Testis (tissue), 3 donors: Measurements from ENCODE around the gene PAX7. TPM values are rescaled to one million over a fixed set of nuclear protein-coding genes. Genes with fewer than 3 reads are reported as not detected.

Source experiments
- DNase-seq: peaks from one replicate; pipeline ENCODE4 v3.0.0-alpha.2; 2019
- H3K27ac ChIP-seq, 2 donors: fragments of 200-600 bp; sonication (generic); one replicate each; pipeline ENCODE4 v1.5.1; 2019
- H3K27me3 ChIP-seq: fragments of 200-600 bp; sonication (generic); one replicate; pipeline ENCODE4 v1.5.1; 2019
- H3K36me3 ChIP-seq: fragments of 200-600 bp; sonication (generic); one replicate; pipeline ENCODE4 v1.5.1; 2017; ENCODE audit warnings: low read depth; ENCODE audit errors: missing control alignments
- H3K4me1 ChIP-seq: fragments of 200-600 bp; sonication (generic); one replicate; pipeline ENCODE4 v1.5.1; 2019
- H3K4me3 ChIP-seq, 2 donors: fragments of 200-600 bp; sonication (generic); one replicate each; pipeline ENCODE4 v1.5.1; 2017 to 2019
- H3K9me3 ChIP-seq: fragments of 200-600 bp; sonication (generic); one replicate; pipeline ENCODE4 v1.5.1; 2017
- POLR2A ChIP-seq: fragments of 450-650 bp; IDR thresholded peaks from one replicate; pipeline ENCODE4 v1.6.1; 2017; ENCODE audit warnings: antibody characterized with exemption, mild to moderate bottlenecking, moderate library complexity
- WGBS, 2 donors: methylation state at CpG; one replicate each; pipeline ENCODE4 v1.1.5; 2018; 5-methylcytosine and 5-hydroxymethylcytosine counted together
- intact Hi-C: fragments of 100-400 bp; cut with DNase I; formaldehyde crosslinking; loops from one replicate; pipeline ENCODE4 v1.15.1; 2023; ENCODE audit warnings: low total_unique reads
- polyA plus RNA-seq: library from polyadenylated mRNA; stranded (reverse); fragments of 350-450 nt; fragmentation: Illumina TruSeq; extraction: RNeasy Lipid Tissue Mini Kit (QIAGEN cat#74804); gene quantifications from one replicate; pipeline ENCODE4 v1.2.3, GENCODE V29; 2014; ENCODE audit warnings: low read depth, low replicate concordance; ENCODE audit not compliant: insufficient read depth
- total RNA-seq, 2 donors: library from RNA; depleted of rRNA; stranded (reverse); fragments of >200 nt; gene quantifications; one replicate each; pipeline ENCODE4 v1.2.3, GENCODE V29; 2016
- TF ChIP-seq, protein P1 (sequence below), 3 experiments: fragments of 450-650 bp in 2 of 3; fragments of 200-600 bp in 1 of 3; sonication (generic) in 1 of 3; IDR thresholded peaks; one replicate each; pipeline ENCODE4 v1.5.1; 2016 to 2019; ENCODE audit warnings: antibody characterized with exemption in 3 of 3, mild to moderate bottlenecking in 2 of 3, moderate library complexity in 1 of 3

PAX7 gene
- total and polyA plus RNA-seq, 3 donors from 2014 or later, result 0.16 to 0.37 (median 0.18) TPM

DNA sequence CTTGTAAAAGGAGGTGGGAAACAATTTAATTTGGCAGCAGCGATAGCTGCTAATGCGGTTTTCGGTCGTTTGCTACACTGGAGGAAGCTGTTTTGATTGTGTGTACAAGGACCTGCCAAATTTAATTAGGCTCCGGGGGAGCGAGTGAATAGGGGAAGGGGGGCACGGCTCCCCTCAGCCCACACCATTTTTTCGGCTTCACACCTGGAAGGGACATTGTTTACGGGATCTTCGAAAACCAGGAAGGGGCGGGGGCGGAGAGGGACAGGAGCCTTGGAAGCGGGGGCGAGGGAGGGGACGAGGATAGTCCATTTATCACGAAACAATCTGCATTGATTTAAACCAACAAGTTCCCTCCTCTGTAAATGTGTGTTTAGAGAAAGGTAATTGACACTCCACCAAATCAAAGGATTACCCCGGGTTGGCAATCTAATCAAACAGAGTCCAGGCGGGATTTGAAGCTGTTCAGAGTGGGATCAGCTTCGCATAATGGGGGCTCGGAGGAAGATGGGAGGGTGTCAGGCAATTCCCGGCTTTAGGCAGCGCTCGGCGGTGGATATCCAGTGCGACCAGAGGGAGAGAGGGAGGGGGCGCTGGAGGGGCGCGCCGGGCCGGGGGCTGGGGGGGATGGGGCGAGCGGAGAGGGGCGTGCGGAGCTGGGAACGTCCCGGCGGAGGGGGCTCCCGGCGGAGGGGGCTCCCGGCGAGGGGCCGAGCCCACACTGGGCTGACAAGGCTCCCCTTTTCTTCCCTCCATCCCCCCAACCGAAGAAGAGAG lies 9.8 kb downstream of the PAX7 start:
- DNase-seq, result no peak
- no peaks in the 10 kb centered on the region for H3K9me3 ChIP-seq
- intact Hi-C loops, result no loop called here
- TF ChIP-seq, protein P1, sequence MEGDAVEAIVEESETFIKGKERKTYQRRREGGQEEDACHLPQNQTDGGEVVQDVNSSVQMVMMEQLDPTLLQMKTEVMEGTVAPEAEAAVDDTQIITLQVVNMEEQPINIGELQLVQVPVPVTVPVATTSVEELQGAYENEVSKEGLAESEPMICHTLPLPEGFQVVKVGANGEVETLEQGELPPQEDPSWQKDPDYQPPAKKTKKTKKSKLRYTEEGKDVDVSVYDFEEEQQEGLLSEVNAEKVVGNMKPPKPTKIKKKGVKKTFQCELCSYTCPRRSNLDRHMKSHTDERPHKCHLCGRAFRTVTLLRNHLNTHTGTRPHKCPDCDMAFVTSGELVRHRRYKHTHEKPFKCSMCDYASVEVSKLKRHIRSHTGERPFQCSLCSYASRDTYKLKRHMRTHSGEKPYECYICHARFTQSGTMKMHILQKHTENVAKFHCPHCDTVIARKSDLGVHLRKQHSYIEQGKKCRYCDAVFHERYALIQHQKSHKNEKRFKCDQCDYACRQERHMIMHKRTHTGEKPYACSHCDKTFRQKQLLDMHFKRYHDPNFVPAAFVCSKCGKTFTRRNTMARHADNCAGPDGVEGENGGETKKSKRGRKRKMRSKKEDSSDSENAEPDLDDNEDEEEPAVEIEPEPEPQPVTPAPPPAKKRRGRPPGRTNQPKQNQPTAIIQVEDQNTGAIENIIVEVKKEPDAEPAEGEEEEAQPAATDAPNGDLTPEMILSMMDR (IDR thresholded peaks at IDR 0.05), result no peak
- TF ChIP-seq POLR2A, result no peak
- 4% methylated on average over 42 to 43 of the region's 43 CpGs for WGBS, 2 donors
- H3K27ac ChIP-seq, result no peak overlapping the region
- H3K36me3 ChIP-seq, result no peaks in the 10 kb centered on the region
- H3K4me3 ChIP-seq, result no peak overlapping the region
- no peaks in the 10 kb centered on the region for H3K27me3 ChIP-seq
- H3K4me1 ChIP-seq, result no peaks in the 10 kb centered on the region

- Histone ChIP-seq H3K36me3 (no peaks in the 10 kb centered on the region), H3K27me3 (no peaks in the 10 kb centered on the region), H3K27ac (no peak overlapping the region), H3K4me3 (no peak overlapping the region), H3K4me1 (no peaks in the 10 kb centered on the region), H3K9me3 (no peaks in the 10 kb centered on the region)
- 5 to 6% methylated on average over 49 of the region's 49 CpGs for WGBS, 2 donors
- DNase-seq, result no peak
- no peak for TF ChIP-seq POLR2A
- TF ChIP-seq, protein P1 (IDR thresholded peaks at IDR 0.05), result no peak
- intact Hi-C loops, result no loop called here
These were observed 10.6 kb downstream of the PAX7 start for GRCh38 chr1:18641005-18641941.

GRCh38 chr1:18642278-18643095 lies 11.8 kb downstream of the PAX7 start:
- no peak for DNase-seq
- Histone ChIP-seq H3K4me1 (no peaks in the 10 kb centered on the region), H3K27me3 (no peaks in the 10 kb centered on the region), H3K27ac (no peak overlapping the region), H3K9me3 (no peaks in the 10 kb centered on the region), H3K4me3 (no peak overlapping the region), H3K36me3 (no peaks in the 10 kb centered on the region)
- intact Hi-C loops, result no loop called here
- TF ChIP-seq, protein P1 (IDR thresholded peaks at IDR 0.05), result no peak
- no peak for TF ChIP-seq POLR2A
- 3 to 4% methylated on average over 22 of the region's 22 CpGs for WGBS, 2 donors

GRCh38 chr1:18643154-18644012 lies 12.7 kb downstream of the PAX7 start:
- H3K27me3 ChIP-seq, result no peaks in the 10 kb centered on the region
- no peak overlapping the region for H3K27ac ChIP-seq
- 1 to 2% methylated on average over 63 to 73 of the region's 73 CpGs for WGBS, 2 donors
- H3K9me3 ChIP-seq, result no peaks in the 10 kb centered on the region
- H3K4me3 ChIP-seq, result no peak overlapping the region
- H3K4me1 ChIP-seq, result no peaks in the 10 kb centered on the region
- H3K36me3 ChIP-seq, result no peaks in the 10 kb centered on the region
- intact Hi-C loops, result no loop called here
- no peak for DNase-seq
- TF ChIP-seq POLR2A, result no peak
- TF ChIP-seq, protein P1 (IDR thresholded peaks at IDR 0.05), result no peak
